Thymus (tissue), 11 donors: Measurements from ENCODE around the gene B4GALT1. TPM values are rescaled to one million over a fixed set of nuclear protein-coding genes. Genes with fewer than 3 reads are reported as not detected.
"Not testable (repeated sequence)": the region's sequence is repeated elsewhere in the genome, so short reads cannot be mapped to it uniquely, and the experiment has no call there.

Experiments used
- DNase-seq, 9 donors: peaks; one replicate each; pipeline ENCODE4 v3.0.0-alpha.2; 2013; ENCODE audit warnings: low spot score in 9 of 9, low read depth in 6 of 9, missing footprints in 1 of 9
- H3K27ac ChIP-seq, 2 donors: one replicate each; pipeline ENCODE4 v1.5.1; 2013; ENCODE audit warnings: control low read depth in 1 of 2, low read depth in 1 of 2, low read length in 1 of 2, mild to moderate bottlenecking in 1 of 2, moderate library complexity in 1 of 2
- H3K27me3 ChIP-seq, 2 donors: one replicate each; pipeline ENCODE4 v1.5.1; 2013; ENCODE audit warnings: low read length in 1 of 2; ENCODE audit not compliant: control insufficient read depth in 2 of 2, insufficient read depth in 1 of 2
- H3K36me3 ChIP-seq, 2 donors: one replicate each; pipeline ENCODE4 v1.5.1; 2013; ENCODE audit warnings: low read length in 1 of 2, mild to moderate bottlenecking in 1 of 2, moderate library complexity in 1 of 2; ENCODE audit not compliant: control insufficient read depth in 2 of 2, insufficient read depth in 2 of 2
- H3K4me1 ChIP-seq, 2 donors: one replicate each; pipeline ENCODE4 v1.5.1; 2013; ENCODE audit warnings: low read length in 2 of 2; ENCODE audit not compliant: control insufficient read depth in 2 of 2, insufficient read depth in 2 of 2
- H3K4me3 ChIP-seq, 2 donors: one replicate each; pipeline ENCODE4 v1.5.1; 2013; ENCODE audit warnings: low read length in 2 of 2, control low read depth in 1 of 2, mild to moderate bottlenecking in 1 of 2
- H3K9me3 ChIP-seq, 2 donors: one replicate each; pipeline ENCODE4 v1.5.1; 2013; ENCODE audit warnings: low read length in 1 of 2, mild to moderate bottlenecking in 1 of 2; ENCODE audit not compliant: control insufficient read depth in 2 of 2, insufficient read depth in 1 of 2
- WGBS: extraction: QIAGEN DNeasy Blood & Tissue Kit; methylation state at CpG from one replicate; pipeline ENCODE4 v1.1.7; 2013; 5-methylcytosine and 5-hydroxymethylcytosine counted together
- polyA plus RNA-seq: library from polyadenylated mRNA; stranded (reverse); fragments of 200-250 nt; gene quantifications from one replicate; pipeline ENCODE4 v1.2.3, GENCODE V29; 2013
- total RNA-seq: library from RNA; stranded (reverse); fragments of 120-200 nt; gene quantifications from one replicate; pipeline ENCODE4 v1.2.4, GENCODE V29; 2013
- donor health status: healthy.

B4GALT1 gene
- total and polyA plus RNA-seq, 2 donors = 6.9 to 37.1 TPM

GRCh38 chr9:33104401-33104800 is 62.7 kb downstream of the B4GALT1 start:
- no peaks in the 10 kb centered on the region for H3K9me3 ChIP-seq
- no peak overlapping the region for H3K4me3 ChIP-seq
- no peak for DNase-seq
- H3K36me3 ChIP-seq = no peaks in the 10 kb centered on the region
- 91% methylated on average over 7 of the region's 7 CpGs for WGBS
- H3K4me1 ChIP-seq = peaks cover 0 to 9% of the 10 kb centered on the region in 2 donors
- H3K27ac ChIP-seq = no peak overlapping the region
- H3K27me3 ChIP-seq = no peaks in the 10 kb centered on the region

GRCh38 chr9:33103501-33104281 is 63.4 kb downstream of the B4GALT1 start:
- H3K4me3 ChIP-seq = no peak overlapping the region
- DNase-seq = no peak
- H3K36me3 ChIP-seq = no peaks in the 10 kb centered on the region
- H3K4me1 ChIP-seq = peaks cover 0 to 9% of the 10 kb centered on the region in 2 donors
- no peaks in the 10 kb centered on the region for H3K27me3 ChIP-seq
- no peak overlapping the region for H3K27ac ChIP-seq
- 98% methylated on average over 8 of the region's 8 CpGs for WGBS
- H3K9me3 ChIP-seq = no peaks in the 10 kb centered on the region

GRCh38 chr9:33102551-33103210 is 64.5 kb downstream of the B4GALT1 start:
- Histone ChIP-seq H3K27ac (no peak overlapping the region), H3K36me3 (no peaks in the 10 kb centered on the region), H3K9me3 (no peaks in the 10 kb centered on the region), H3K27me3 (no peaks in the 10 kb centered on the region), H3K4me1 (peaks cover 0 to 7% of the 10 kb centered on the region in 2 donors), H3K4me3 (no peak overlapping the region)
- no peak for DNase-seq
- 97% methylated on average over 13 of the region's 13 CpGs for WGBS

GRCh38 chr9:33101104-33101951 is 65.8 kb downstream of the B4GALT1 start:
- DNase-seq = no peak
- H3K4me1 ChIP-seq = no peaks in the 10 kb centered on the region
- H3K4me3 ChIP-seq = no peak overlapping the region
- no peaks in the 10 kb centered on the region for H3K36me3 ChIP-seq
- no peaks in the 10 kb centered on the region for H3K9me3 ChIP-seq
- no peaks in the 10 kb centered on the region for H3K27me3 ChIP-seq
- no peak overlapping the region for H3K27ac ChIP-seq
- WGBS = 96% methylated on average over 10 of the region's 10 CpGs

- Histone ChIP-seq H3K4me3 (no peak overlapping the region), H3K27me3 (no peaks in the 10 kb centered on the region), H3K9me3 (no peaks in the 10 kb centered on the region), H3K4me1 (no peaks in the 10 kb centered on the region), H3K27ac (no peak overlapping the region), H3K36me3 (no peaks in the 10 kb centered on the region)
- DNase-seq = no peak
- 99% methylated on average over 2 of the region's 2 CpGs for WGBS
Observed at GRCh38 chr9:33099754-33100153, 67.4 kb downstream of the B4GALT1 start.

- Histone ChIP-seq H3K4me3 (no peak overlapping the region), H3K27me3 (no peaks in the 10 kb centered on the region), H3K36me3 (no peaks in the 10 kb centered on the region), H3K27ac (no peak overlapping the region), H3K9me3 (no peaks in the 10 kb centered on the region), H3K4me1 (no peaks in the 10 kb centered on the region)
- WGBS = 98% methylated on average over 3 of the region's 3 CpGs
- no peak for DNase-seq
Observed at GRCh38 chr9:33097192-33097591, 69.9 kb downstream of the B4GALT1 start.

- no peaks in the 10 kb centered on the region for H3K36me3 ChIP-seq
- no peak overlapping the region for H3K27ac ChIP-seq
- no peak for DNase-seq
- no peaks in the 10 kb centered on the region for H3K27me3 ChIP-seq
- WGBS = 86% methylated on average over 5 of the region's 5 CpGs
- no peaks in the 10 kb centered on the region for H3K9me3 ChIP-seq
- no peak overlapping the region for H3K4me3 ChIP-seq
- no peaks in the 10 kb centered on the region for H3K4me1 ChIP-seq
Observed at GRCh38 chr9:33092634-33093033, 74.5 kb downstream of the B4GALT1 start.

GRCh38 chr9:33085672-33086071 is 81.5 kb downstream of the B4GALT1 start:
- peaks cover 18 to 24% of the 10 kb centered on the region in 2 donors for H3K4me1 ChIP-seq
- DNase-seq, H3K4me3 ChIP-seq, H3K9me3 ChIP-seq, H3K36me3 ChIP-seq, H3K27ac ChIP-seq, H3K27me3 ChIP-seq: not testable (repeated sequence)
- WGBS = 96% methylated on average over 9 of the region's 9 CpGs
